A549 (cell line): ENCODE results near the gene ARMC6. TPM values are rescaled to one million over a fixed set of nuclear protein-coding genes. Genes with fewer than 3 reads are reported as not detected.

ENCODE experiments used
- ATAC-seq, 2 experiments: fragments of 200-7000 bp in 1 of 2; fragments of >200 bp in 1 of 2; cut with Nextera tagmentation in 1 of 2; cut with Tn5 transposase in 1 of 2; 3 replicates each; pipeline versions ENCODE4 v1.8.0 to v1.9.1; 2018 to 2020; ENCODE audit warnings: mild to moderate bottlenecking in 1 of 2, moderate library complexity in 1 of 2
- CTCF ChIA-PET: fragments of 300-600 bp; sonication (Branson Sonifier 250); formaldehyde crosslinking; extraction: SDS; loops from one replicate; lab custom pipeline; 2021; ENCODE audit warnings: antibody characterized with exemption, inconsistent platforms; lab: Yijun Ruan, JAX
- POLR2A ChIA-PET: fragments of 350-600 bp; formaldehyde crosslinking; extraction: SDS; loops from one replicate; lab custom pipeline; 2021; ENCODE audit warnings: antibody characterized with exemption, inconsistent platforms; lab: Yijun Ruan, JAX
- DNase-seq, 2 experiments: peaks; one replicate each; pipeline versions ENCODE4 v3.0.0 to v3.0.0-alpha.2; 2011 to 2016; ENCODE audit warnings: low read depth in 1 of 2, low spot score in 1 of 2
- FAIRE-seq: peaks from 2 replicates; lab custom pipeline; 2011; peaks lifted over from hg19 to GRCh38; lab: Jason Lieb, UNC
- H3K27ac ChIP-seq, 2 experiments: fragments of >200 bp; sonication (Bioruptor Twin); formaldehyde crosslinking; 3 replicates each; pipeline ENCODE4 v1.5.1; 2016 to 2017
- H3K4me1 ChIP-seq: fragments of >200 bp; sonication (Bioruptor Twin); formaldehyde crosslinking; 3 replicates; pipeline ENCODE4 v1.6.1; 2016
- H3K4me2 ChIP-seq: fragments of >200 bp; sonication (Bioruptor Twin); formaldehyde crosslinking; 3 replicates; pipeline ENCODE4 v1.6.1; 2016
- H3K4me3 ChIP-seq: fragments of >200 bp; sonication (Bioruptor Twin); formaldehyde crosslinking; 3 replicates; pipeline ENCODE4 v1.5.1; 2016
- H3K9me3 ChIP-seq: fragments of >200 bp; sonication (Bioruptor Twin); formaldehyde crosslinking; 3 replicates; pipeline ENCODE4 v1.6.1; 2016
- BHLHE40 ChIP-seq: IDR thresholded peaks from 2 replicates; pipeline ENCODE4 v1.6.1; 2012; ENCODE audit warnings: low read depth, low read length, inconsistent platforms
- CBX8 ChIP-seq: fragments of 200-600 bp; sonication (generic); IDR thresholded peaks from 2 replicates; pipeline ENCODE4 v1.6.1; 2016
- CHD4 ChIP-seq: fragments of 200-600 bp; sonication (generic); IDR thresholded peaks from 2 replicates; pipeline ENCODE4 v1.6.1; 2016; ENCODE audit warnings: antibody characterized with exemption, mild to moderate bottlenecking, borderline replicate concordance
- CTCF ChIP-seq: fragments of >200 bp; sonication (Bioruptor Twin); formaldehyde crosslinking; IDR thresholded peaks from 3 replicates; pipeline ENCODE4 v1.5.1; 2016
- E2F6 ChIP-seq: IDR thresholded peaks from 2 replicates; pipeline ENCODE4 v1.6.1; 2012; ENCODE audit warnings: low read depth, borderline replicate concordance
- ELK1 ChIP-seq: fragments of 150-350 bp; IDR thresholded peaks from 2 replicates; pipeline ENCODE4 v1.6.1; 2014; ENCODE audit warnings: low read depth, mild to moderate bottlenecking, low read length
- ESRRA ChIP-seq: fragments of 150-350 bp; IDR thresholded peaks from 2 replicates; pipeline ENCODE4 v1.6.1; 2014; ENCODE audit warnings: mild to moderate bottlenecking, low read length, borderline replicate concordance
- FOSB ChIP-seq: fragments of 250-450 bp; sonication (Bioruptor Pico); IDR thresholded peaks from 2 replicates; pipeline ENCODE4 v1.5.0; 2020; ENCODE audit warnings: mild to moderate bottlenecking, moderate library complexity
- FOSL2 ChIP-seq, 2 experiments: fragments of 450-650 bp in 1 of 2; fragments of >200 bp in 1 of 2; sonication (Bioruptor Twin) in 1 of 2; formaldehyde crosslinking; IDR thresholded peaks; 2 replicates each; pipeline versions ENCODE4 v1.5.0 to v1.6.1; 2016 to 2020; ENCODE audit warnings: mild to moderate bottlenecking in 1 of 2, moderate library complexity in 1 of 2
- HDAC2 ChIP-seq: fragments of 200-600 bp; sonication (generic); IDR thresholded peaks from 2 replicates; pipeline ENCODE4 v1.6.1; 2016
- JUNB ChIP-seq: fragments of >200 bp; sonication (Bioruptor Twin); formaldehyde crosslinking; IDR thresholded peaks from 2 replicates; pipeline ENCODE4 v1.6.1; 2016
- KDM1A ChIP-seq: fragments of 200-600 bp; sonication (generic); IDR thresholded peaks from 2 replicates; pipeline ENCODE4 v1.6.1; 2016; ENCODE audit warnings: low read depth, mild to moderate bottlenecking
- KDM5A ChIP-seq: fragments of 200-600 bp; sonication (generic); IDR thresholded peaks from 2 replicates; pipeline ENCODE4 v1.6.1; 2016; ENCODE audit warnings: antibody characterized with exemption, mild to moderate bottlenecking
- MAZ ChIP-seq: fragments of 150-350 bp; IDR thresholded peaks from 2 replicates; pipeline ENCODE4 v1.6.1; 2014; ENCODE audit warnings: antibody characterized with exemption, low read depth, low read length, borderline replicate concordance
- NPAS2 ChIP-seq: fragments of 250-450 bp; sonication (Bioruptor Pico); IDR thresholded peaks from 2 replicates; pipeline ENCODE4 v1.8.0; 2022; ENCODE audit warnings: mild to moderate bottlenecking, moderate library complexity, borderline replicate concordance
- POLR2AphosphoS2 ChIP-seq: conservative IDR thresholded peaks from 2 replicates; pipeline ENCODE4 v1.6.1; 2012; ENCODE audit warnings: low read length, improper control_type of control experiment, inconsistent platforms
- RARB ChIP-seq: fragments of 250-450 bp; sonication (Bioruptor Pico); IDR thresholded peaks from 2 replicates; pipeline ENCODE4 v1.8.0; 2021; ENCODE audit warnings: mild to moderate bottlenecking, moderate library complexity
- REST ChIP-seq: fragments of 200-600 bp; sonication (generic); IDR thresholded peaks from 2 replicates; pipeline ENCODE4 v1.6.1; 2016; ENCODE audit warnings: antibody characterized with exemption, mild to moderate bottlenecking, moderate library complexity
- RNF2 ChIP-seq: fragments of 200-600 bp; sonication (generic); IDR thresholded peaks from 2 replicates; pipeline ENCODE4 v1.6.1; 2016; ENCODE audit warnings: low read depth, mild to moderate bottlenecking, antibody characterized with exemption, moderate library complexity, borderline replicate concordance
- SMC3 ChIP-seq: fragments of >200 bp; sonication (Bioruptor Twin); formaldehyde crosslinking; IDR thresholded peaks from 3 replicates; pipeline ENCODE4 v1.6.1; 2018; ENCODE audit warnings: inconsistent platforms
- TP53 ChIP-seq: fragments of 250-450 bp; sonication (Bioruptor Pico); IDR thresholded peaks from 2 replicates; pipeline ENCODE4 v1.5.0; 2021; ENCODE audit warnings: mild to moderate bottlenecking, moderate library complexity
- ZC3H11A ChIP-seq: fragments of 450-650 bp; IDR thresholded peaks from 2 replicates; pipeline ENCODE4 v1.6.1; 2014; ENCODE audit warnings: antibody characterized with exemption, mild to moderate bottlenecking
- WGBS: methylation state at CpG from one replicate; pipeline ENCODE4 v1.1.6; 2017; ENCODE audit errors: missing lambda C conversion rate; 5-methylcytosine and 5-hydroxymethylcytosine counted together
- polyA plus RNA-seq, 4 experiments: library from polyadenylated mRNA; depleted of rRNA in 3 of 4; stranded (reverse); fragments of >200 nt; fragmentation: RNase III in 1 of 4; extraction: RNeasy Plus Mini Kit Qiagen cat#74134 plus additional on column Dnase treatment in 1 of 4; gene quantifications; 2 replicates in 3 of 4; 3 replicates in 1 of 4; pipeline ENCODE4 v1.2.3, GENCODE V29; 2011 to 2017

The ARMC6 gene
- polyA plus RNA-seq, 2 of the 4 experiments (the other 2 are of a cell fraction) = 18.2 to 27.6 TPM

GRCh38 chr19:19042732-19043280 lies 9.4 kb downstream of the ARMC6 start (continued):
- no peak for TF ChIP-seq ZC3H11A
- no peak for TF ChIP-seq JUNB
- no peak for TF ChIP-seq TP53
- no peak for TF ChIP-seq FOSL2 (IDR thresholded peaks at IDR 0.05)
- TF ChIP-seq FOSL2 (CRISPR knock-in tag; IDR thresholded peaks at IDR 0.05) = no peak
- no peak for TF ChIP-seq POLR2AphosphoS2

- CTCF ChIA-PET = interaction anchor here (1.2 kb wide), 1 partner anchor 10 kb away, joined by 4 read pairs; no protein-coding TSS in a partner anchor
- Histone ChIP-seq H3K27ac (no peak overlapping the region), H3K4me2 (no peak overlapping the region)
Observed at GRCh38 chr19:19043481-19043880, 10.1 kb downstream of the ARMC6 start.

GRCh38 chr19:19043881-19044280 lies 10.5 kb downstream of the ARMC6 start:
- ChIA-PET CTCF (interaction anchor here (1.2 kb wide), 1 partner anchor 9 kb away, joined by 4 read pairs; no protein-coding TSS in a partner anchor), POLR2A (no interaction called here)
- WGBS = 92% methylated on average over 6 of the region's 6 CpGs
- Histone ChIP-seq H3K4me2 (no peak overlapping the region), H3K27ac (no peak overlapping the region), H3K4me3 (no peak overlapping the region), H3K4me1 (peaks cover 9% of the 10 kb centered on the region), H3K9me3 (no peaks in the 10 kb centered on the region)
- DNase-seq (no peak), ATAC-seq (no peak), FAIRE-seq (no peak)
- TF ChIP-seq ELK1 = no peak
- TF ChIP-seq REST = no peak
- TF ChIP-seq CBX8 = no peak
- no peak for TF ChIP-seq FOSB (CRISPR knock-in tag)
- no peak for TF ChIP-seq E2F6
- TF ChIP-seq HDAC2 = no peak
- no peak for TF ChIP-seq MAZ
- TF ChIP-seq FOSL2 (IDR thresholded peaks at IDR 0.05) = no peak
- no peak for TF ChIP-seq FOSL2 (CRISPR knock-in tag; IDR thresholded peaks at IDR 0.05)
- no peak for TF ChIP-seq CHD4
- no peak for TF ChIP-seq ESRRA
- TF ChIP-seq RARB (CRISPR knock-in tag) = no peak
- TF ChIP-seq SMC3 = no peak
- no peak for TF ChIP-seq KDM1A
- TF ChIP-seq KDM5A = no peak

More at GRCh38 chr19:19043481-19043880, 10.1 kb downstream of the ARMC6 start:
- POLR2A ChIA-PET = no interaction called here
- no peak for ATAC-seq
- no peak for TF ChIP-seq NPAS2
- TF ChIP-seq CTCF = no peak
- TF ChIP-seq BHLHE40 = no peak
- no peak for TF ChIP-seq ESRRA
- TF ChIP-seq RNF2 = no peak
- H3K4me1 ChIP-seq = peaks cover 9% of the 10 kb centered on the region
- no peak for FAIRE-seq
- WGBS = 79% methylated on average over 6 of the region's 6 CpGs
- no peak for DNase-seq
- H3K9me3 ChIP-seq = no peaks in the 10 kb centered on the region
- no peak overlapping the region for H3K4me3 ChIP-seq
